ENCODE results near the gene CCDC73. TPM values are rescaled to one million over a fixed set of nuclear protein-coding genes. Genes with fewer than 3 reads are reported as not detected.

The CCDC73 gene
- total RNA-seq, 2 donors from 2014 or later = not detected

- intact Hi-C loops (cut with DNase I) = no loop called here
- peak in 1 of 2 donors; percentile 88 for ATAC-seq
- DNase-seq = no peak
These were observed 225.1 kb downstream of the CCDC73 start for GRCh38 chr11:32569313-32569881.

DNA sequence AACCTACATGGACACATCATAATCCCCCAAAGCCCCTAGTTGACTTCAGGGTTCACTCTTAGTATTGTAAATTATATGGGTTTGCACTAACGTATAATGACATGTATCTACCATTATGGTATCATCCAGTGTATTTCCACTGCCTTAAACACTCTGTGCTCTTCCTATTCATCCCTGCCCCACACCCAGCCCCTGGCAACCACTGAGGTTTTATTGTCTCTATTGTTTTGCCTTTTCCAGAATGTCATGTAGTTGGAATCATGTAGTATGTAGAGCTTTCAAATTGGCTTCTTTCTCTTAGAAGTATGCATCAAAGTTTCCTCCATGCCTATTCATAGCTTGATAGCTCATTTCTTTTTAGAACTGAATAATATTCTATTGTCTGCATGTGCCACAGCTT is 227.3 kb downstream of the CCDC73 start:
- intact Hi-C loops (cut with DNase I) = no loop called here
- no peak for DNase-seq
- ATAC-seq = no peak

GRCh38 chr11:32566517-32566916 is 227.9 kb downstream of the CCDC73 start:
- ATAC-seq = no peak
- intact Hi-C loops (cut with DNase I) = no loop called here
- no peak for DNase-seq

DNA sequence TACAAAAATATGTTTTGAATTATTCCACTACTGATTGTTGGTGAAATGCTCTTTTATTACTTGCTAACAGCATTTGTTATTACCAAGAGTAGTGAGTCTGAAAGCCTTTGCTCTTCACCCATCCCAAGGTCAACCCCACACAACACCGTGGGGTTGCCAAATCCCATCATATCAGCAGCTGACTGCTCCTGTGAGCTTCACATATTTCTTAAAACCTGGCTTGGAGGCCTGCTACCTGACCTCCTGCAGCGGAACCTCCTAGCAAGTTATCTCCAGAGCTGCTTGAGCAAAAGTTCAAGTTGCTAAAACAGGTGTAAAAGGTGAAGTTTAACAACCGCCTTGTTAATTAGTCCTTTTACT is 230.9 kb downstream of the CCDC73 start:
- intact Hi-C loops (cut with DNase I) = no loop called here
- DNase-seq = no peak
- ATAC-seq = peak in 1 of 2 donors; percentile 57

DNA sequence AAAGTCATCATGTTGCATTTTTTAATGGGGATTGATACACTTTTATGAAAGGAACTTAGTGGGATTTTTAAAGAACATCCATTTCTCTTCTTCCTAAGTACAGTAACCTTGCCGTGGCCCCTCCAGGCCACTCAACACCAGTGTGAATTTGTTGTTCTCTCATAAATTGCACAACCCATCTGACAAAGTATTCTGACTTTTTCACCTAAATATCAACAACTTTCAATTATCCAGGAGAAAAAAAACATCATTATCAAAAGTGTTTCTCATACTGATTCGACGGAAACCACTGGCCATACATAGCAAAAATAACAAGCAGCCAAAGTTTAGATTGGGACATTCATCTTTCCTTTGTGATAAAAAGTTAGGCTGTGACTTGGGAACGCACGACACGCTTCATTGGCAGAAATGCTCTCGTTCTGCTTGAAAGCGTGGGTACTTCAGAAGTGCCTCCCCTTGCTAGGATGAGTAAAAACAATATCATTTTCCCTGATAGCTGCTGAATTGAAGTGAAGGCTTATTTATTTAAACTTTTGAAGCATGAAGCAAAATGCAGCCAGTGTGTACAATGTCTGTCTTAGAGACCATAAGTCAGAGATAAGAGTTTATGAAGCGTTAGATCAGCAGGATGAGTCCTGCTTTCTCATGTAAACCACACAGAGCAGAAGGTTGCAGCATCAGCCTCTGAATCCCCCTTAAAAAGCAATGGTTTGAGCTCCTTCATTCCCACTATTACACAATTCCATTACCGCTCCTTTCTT is 231.4 kb downstream of the CCDC73 start:
- intact Hi-C loops (cut with DNase I) = no loop called here

DNA sequence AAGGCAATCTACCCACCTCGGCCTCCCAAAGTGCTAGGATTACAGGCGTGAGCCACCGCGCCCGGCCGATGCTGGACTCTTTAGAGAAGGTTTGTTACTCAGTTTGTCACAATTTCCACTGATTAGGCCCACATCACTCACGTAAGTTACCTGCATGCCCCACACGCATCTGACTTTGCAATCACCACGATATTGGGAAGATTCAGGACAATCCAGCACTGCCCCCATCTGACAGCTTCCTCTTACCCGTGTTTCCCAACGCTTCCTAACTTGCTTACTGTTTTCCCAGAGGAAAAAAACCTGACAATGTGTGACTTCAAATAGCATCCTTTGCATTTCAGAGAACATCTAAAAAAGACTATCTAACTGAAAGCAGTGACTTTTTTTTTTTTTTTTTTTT is 232.6 kb downstream of the CCDC73 start:
- intact Hi-C loops (cut with DNase I) = no loop called here
- DNase-seq (no peak), ATAC-seq (no peak)

More for the DNA sequence above, 231.4 kb downstream of the CCDC73 start:
- DNase-seq (no peak), ATAC-seq (peak in 1 of 2 donors; percentile 70)

- intact Hi-C loops (cut with DNase I) = no loop called here
- DNase-seq (no peak), ATAC-seq (no peak)
These were observed 238.6 kb downstream of the CCDC73 start for GRCh38 chr11:32555895-32556294.

DNA sequence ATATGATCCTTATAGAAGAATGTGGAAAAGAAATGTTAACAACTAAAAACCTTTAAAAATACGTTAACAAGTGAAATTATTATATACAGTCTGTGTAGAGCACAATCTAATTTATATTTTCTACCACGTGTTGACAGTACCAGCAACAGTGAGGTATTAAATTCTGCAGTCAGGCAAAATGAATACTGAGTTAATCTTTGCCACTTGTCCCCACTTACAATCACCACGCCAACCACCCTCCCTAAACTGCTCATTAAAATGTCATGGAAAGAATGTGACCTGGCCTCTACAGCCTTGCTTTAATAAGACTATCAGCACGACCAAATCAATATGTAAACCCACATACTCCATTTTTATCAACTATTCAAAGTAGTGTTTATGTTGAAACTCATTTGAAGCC is 239.4 kb downstream of the CCDC73 start:
- intact Hi-C loops (cut with DNase I) = no loop called here
- ATAC-seq (no peak), DNase-seq (no peak)

Other genes with a start within 250 kb of the CCDC73 start
- 100 to 1,000 TPM; 145 to 180 TPM for gene EIF3M, start 210.8 kb downstream of the CCDC73 start, total RNA-seq
- gene PRRG4, start 35.3 kb upstream of the CCDC73 start, total RNA-seq = 1 to 10 TPM in 1 of 2 donors, under 1 TPM in 1; 0.92 to 1.0 TPM
- 10 to 100 TPM; 17.0 to 18.3 TPM for gene QSER1, start 98.1 kb upstream of the CCDC73 start, total RNA-seq
- gene DEPDC7, start 221.2 kb upstream of the CCDC73 start, total RNA-seq = under 1 TPM; 0.41 to 0.42 TPM
- 1 to 10 TPM; 9.7 to 9.8 TPM for gene TCP11L1, start 244.9 kb upstream of the CCDC73 start, total RNA-seq

Data from left cardiac atrium (tissue), 4 donors.